GM23248 (cell line): ENCODE measurements around the gene PYGO1.

ENCODE experiments used
- EZH2 ChIP-seq: fragments of 200-600 bp; sonication (generic); IDR thresholded peaks from 2 replicates; pipeline ENCODE4 v1.6.1; 2018; ENCODE audit warnings: antibody characterized with exemption, mild to moderate bottlenecking; ENCODE audit not compliant: insufficient read depth, poor library complexity, severe bottlenecking
- EZH2phosphoT487 ChIP-seq: fragments of 200-600 bp; sonication (generic); IDR thresholded peaks from 2 replicates; pipeline ENCODE4 v1.6.1; 2018; ENCODE audit warnings: antibody characterized with exemption, moderate library complexity, mild to moderate bottlenecking, low read depth; ENCODE audit not compliant: insufficient read depth

GRCh38 chr15:55507567-55507966 lies 80.6 kb downstream of the PYGO1 start:
- TF ChIP-seq EZH2 (no peak), EZH2phosphoT487 (no peak)
